Left lobe of liver (tissue), 1 donor: ENCODE data around the gene ZNF14. TPM values are rescaled to one million over a fixed set of nuclear protein-coding genes. Genes with fewer than 3 reads are reported as not detected.

ENCODE experiments used
- total RNA-seq: library from RNA; stranded (reverse); gene quantifications from one replicate; pipeline ENCODE4 v1.2.1, GENCODE V29; 2021
- donor health status: DM: no; HTN: yes; CAD: no.

The ZNF14 gene
- total RNA-seq, 1 donor from 2014 or later = 0.40 TPM

Other genes with a start within 250 kb of the ZNF14 start
- 1.8 TPM for gene TSSK6, start 217.6 kb downstream of the ZNF14 start, total RNA-seq
- gene NDUFA13, start 216.9 kb downstream of the ZNF14 start, total RNA-seq = 200 TPM
- gene YJEFN3, start 204.2 kb downstream of the ZNF14 start, total RNA-seq = 5.9 TPM
- gene CILP2, start 194.8 kb downstream of the ZNF14 start, total RNA-seq = 0.10 TPM
- 0.18 TPM for gene PBX4, start 114.4 kb downstream of the ZNF14 start, total RNA-seq
- 1.3 TPM for gene LPAR2, start 104.9 kb downstream of the ZNF14 start, total RNA-seq
- 3.7 TPM for gene GMIP, start 89.5 kb downstream of the ZNF14 start, total RNA-seq
- gene ATP13A1, start 69.4 kb downstream of the ZNF14 start, total RNA-seq = 34.2 TPM
- gene ZNF101, start 64.3 kb downstream of the ZNF14 start, total RNA-seq = 3.4 TPM
- gene ZNF506, start 88.6 kb upstream of the ZNF14 start, total RNA-seq = 2.9 TPM
- 4.7 TPM for gene ZNF253, start 132.8 kb upstream of the ZNF14 start, total RNA-seq
- 0.45 TPM for gene ZNF93, start 167.8 kb upstream of the ZNF14 start, total RNA-seq